GM12873 (cell line): ENCODE measurements around the gene ZNF439.

Experiments
- CTCF ChIP-seq: IDR thresholded peaks from 2 replicates; pipeline ENCODE4 v1.5.1; 2012; ENCODE audit warnings: low read depth, mild to moderate bottlenecking, moderate library complexity, low read length, control low read depth; ENCODE audit not compliant: insufficient read depth; ENCODE audit errors: missing control alignments

ZNF439 gene

GRCh38 chr19:11881151-11881800, 32.8 kb downstream of the ZNF439 start:
- peak; percentile 74 for TF ChIP-seq CTCF

- no peak for TF ChIP-seq CTCF
Measured at GRCh38 chr19:11882606-11883005, 34.1 kb downstream of the ZNF439 start.

- no peak for TF ChIP-seq CTCF
Measured at GRCh38 chr19:11887234-11887610, 38.7 kb downstream of the ZNF439 start.

- TF ChIP-seq CTCF = peak; percentile 25
Measured at GRCh38 chr19:11887611-11888531, 39.3 kb downstream of the ZNF439 start, which contains the start of gene ZNF69. ZNF69 (plus strand) TSS chr19:11887782; CDS start chr19:11887924, 142 bp downstream.

GRCh38 chr19:11890634-11891033, 42.1 kb downstream of the ZNF439 start:
- TF ChIP-seq CTCF = no peak

GRCh38 chr19:11894851-11895250, 46.3 kb downstream of the ZNF439 start:
- TF ChIP-seq CTCF = no peak

GRCh38 chr19:11902228-11902627, 53.7 kb downstream of the ZNF439 start:
- TF ChIP-seq CTCF = no peak
